GM21529 (cell line): ENCODE results near the gene HRH4.

ENCODE experiments used
- ATAC-seq: cut with Tn5 transposase; IDR thresholded peaks from one replicate; pipeline ENCODE4 v1.9.1; 2021; ENCODE audit not compliant: unreplicated experiment

Gene HRH4

GRCh38 chr18:24504401-24504800, 44.0 kb downstream of the HRH4 start:
- ATAC-seq: no peak

DNA sequence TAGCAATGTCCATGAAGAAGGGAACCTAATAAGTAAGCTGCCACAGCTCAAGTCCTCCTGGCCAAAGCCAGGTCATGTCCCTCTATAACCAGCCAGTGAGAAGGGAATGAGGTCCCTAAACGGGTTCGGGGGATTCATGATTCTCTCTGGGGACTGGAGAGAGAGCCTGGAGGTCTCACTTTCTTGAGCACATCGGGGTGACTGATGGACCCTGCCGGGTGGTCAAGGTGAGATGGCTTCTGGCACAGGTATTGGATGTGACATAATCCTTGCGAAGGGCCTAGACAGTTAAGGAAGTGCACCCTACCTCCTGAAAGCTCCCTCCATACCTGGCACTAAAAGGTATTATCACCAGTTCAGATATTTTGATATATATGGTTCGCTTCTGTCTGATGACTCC, 45.7 kb downstream of the HRH4 start:
- ATAC-seq: no peak

DNA sequence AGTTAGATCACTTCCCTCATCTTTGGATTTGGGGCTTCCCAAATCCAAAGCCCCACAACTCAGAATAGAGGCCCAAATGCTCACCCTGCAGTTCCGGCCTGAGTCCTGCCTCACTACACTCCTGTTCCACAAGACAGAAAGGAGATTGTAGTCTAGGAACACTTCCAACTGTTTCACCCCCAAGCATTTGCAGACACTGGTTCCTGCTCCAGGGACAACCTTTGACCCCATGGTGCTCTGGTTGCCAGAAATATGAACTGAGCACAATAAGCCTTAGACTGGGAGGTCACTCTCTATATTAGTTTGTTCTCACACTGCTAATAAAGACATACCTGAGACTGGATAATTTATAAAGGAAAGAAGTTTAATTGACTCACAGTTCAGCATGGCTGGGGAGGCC, 49.0 kb downstream of the HRH4 start:
- ATAC-seq: no peak

DNA sequence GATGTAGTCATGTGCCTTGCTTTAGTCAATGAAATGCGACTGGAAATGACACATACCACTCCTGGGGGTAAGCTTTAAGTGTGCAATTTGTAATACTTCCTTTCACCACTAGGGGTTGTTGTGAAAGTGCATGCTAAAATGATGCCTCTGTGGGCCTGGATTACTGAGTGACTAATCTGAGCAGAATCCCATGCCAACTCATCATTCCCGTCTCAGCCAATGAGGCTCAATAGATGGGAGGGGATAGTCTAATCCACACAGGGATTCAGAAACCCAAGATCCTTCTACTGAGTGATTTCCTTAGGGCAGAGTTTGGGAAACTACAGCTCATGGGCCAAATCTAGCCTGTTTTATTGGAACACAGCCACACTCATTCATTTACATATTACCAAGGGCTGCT, 54.0 kb downstream of the HRH4 start:
- ATAC-seq: peak; percentile 63

- no peak for ATAC-seq
These were observed 55.3 kb downstream of the HRH4 start for GRCh38 chr18:24515721-24516120.

GRCh38 chr18:24516261-24516660, 55.8 kb downstream of the HRH4 start:
- no peak for ATAC-seq

DNA sequence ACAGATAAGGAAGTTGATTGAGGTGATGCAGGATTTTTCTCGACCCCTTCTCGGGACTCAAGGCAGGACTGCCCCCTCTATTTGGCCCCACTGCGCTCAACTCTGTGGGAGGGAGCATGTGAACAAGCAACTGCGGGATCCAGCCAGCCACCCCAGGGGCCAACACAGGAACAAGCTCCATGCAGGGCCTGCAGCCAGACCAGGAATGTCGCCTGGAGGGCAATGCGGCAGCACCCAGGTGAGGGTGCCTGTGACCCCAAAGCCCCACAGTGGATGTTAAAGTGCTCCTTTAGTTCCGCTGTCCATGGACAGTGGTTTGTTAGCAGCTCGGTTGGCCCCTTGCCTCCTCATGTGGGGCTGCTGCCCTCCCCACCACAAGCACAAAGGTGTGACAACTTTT, 57.1 kb downstream of the HRH4 start:
- no peak for ATAC-seq

GRCh38 chr18:24518596-24518995, 58.2 kb downstream of the HRH4 start:
- ATAC-seq: no peak
